Stromal cell of bone marrow (primary cell): Measurements from ENCODE around the gene C2orf66.

Experiments
- DNase-seq: peaks from one replicate; pipeline ENCODE4 v3.0.0-alpha.2; 2012; ENCODE audit warnings: low read depth

The C2orf66 gene

DNA sequence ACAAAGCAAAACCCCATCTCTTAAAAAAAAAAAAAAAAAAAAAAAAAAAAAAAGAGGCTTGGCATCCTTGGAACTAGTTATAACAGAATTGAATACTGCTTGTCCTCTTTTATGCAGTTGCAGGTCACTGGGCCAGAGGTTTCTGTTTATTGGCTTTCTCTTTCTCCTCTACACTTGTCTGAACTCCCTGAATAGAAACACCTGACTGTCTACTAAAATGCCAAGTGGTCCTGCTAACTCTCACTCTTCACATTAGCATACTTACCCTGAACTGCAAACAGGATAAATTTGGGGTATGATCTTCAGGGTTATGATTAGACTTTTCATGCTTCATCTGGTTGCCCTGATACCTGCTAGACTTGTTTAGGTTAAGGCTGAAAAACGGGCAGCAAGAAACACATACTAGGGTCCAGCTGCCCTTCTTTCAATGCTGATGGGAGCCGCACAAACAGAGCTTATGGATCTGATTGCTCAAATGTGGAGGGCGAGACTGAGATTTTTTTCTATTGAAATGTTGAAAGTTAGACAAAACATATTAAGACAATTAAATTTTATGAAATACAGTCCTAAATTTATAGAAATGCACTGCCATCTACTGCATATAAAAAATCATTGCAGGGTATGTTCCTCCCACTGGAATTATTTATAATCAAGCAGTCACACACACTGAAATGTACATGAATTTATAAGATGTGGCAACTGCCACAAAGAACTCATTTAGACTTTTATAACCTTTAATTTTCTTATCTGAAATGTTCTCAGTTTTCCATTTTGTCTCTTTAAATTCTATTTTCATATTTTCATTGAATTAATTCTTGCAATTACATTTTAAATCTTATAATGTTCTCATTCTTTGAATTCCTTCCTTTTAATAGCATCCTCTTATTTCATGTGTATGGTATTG lies 50.4 kb downstream of the C2orf66 start:
- DNase-seq, result peak; percentile 13
